Neural progenitor cell (in vitro differentiated cells): ENCODE measurements around the gene HCFC2. TPM values are rescaled to one million over a fixed set of nuclear protein-coding genes. Genes with fewer than 3 reads are reported as not detected.
A peak's percentile ranks its signal among the peaks of the same experiment; 100 is the strongest.

ENCODE experiments used
- DNase-seq: peaks from one replicate; pipeline ENCODE4 v3.0.0-alpha.2; 2016; ENCODE audit warnings: low spot score
- H2AFZ ChIP-seq: fragments of 200-600 bp; sonication (generic); replicated peaks from 2 replicates; pipeline ENCODE4 v1.6.1; 2016; ENCODE audit warnings: antibody characterized with exemption
- H3F3A ChIP-seq: fragments of 200-600 bp; sonication (generic); 2 replicates; pipeline ENCODE4 v1.6.1; 2016; ENCODE audit warnings: antibody characterized with exemption, low read depth
- H3K27ac ChIP-seq: fragments of 200-600 bp; sonication (generic); 2 replicates; pipeline ENCODE4 v1.5.1; 2016; ENCODE audit warnings: mild to moderate bottlenecking
- H3K27me3 ChIP-seq: fragments of 200-600 bp; sonication (generic); 2 replicates; pipeline ENCODE4 v1.6.1; 2016; ENCODE audit warnings: mild to moderate bottlenecking, moderate library complexity
- H3K36me3 ChIP-seq: fragments of 200-600 bp; sonication (generic); 2 replicates; pipeline ENCODE4 v1.5.1; 2016
- H3K4me1 ChIP-seq: fragments of 200-600 bp; sonication (generic); 2 replicates; pipeline ENCODE4 v1.6.1; 2016; ENCODE audit warnings: mixed run types
- H3K4me2 ChIP-seq: fragments of 200-600 bp; sonication (generic); 2 replicates; pipeline ENCODE4 v1.6.1; 2016
- H3K4me3 ChIP-seq: fragments of 200-600 bp; sonication (generic); 2 replicates; pipeline ENCODE4 v1.5.1; 2016
- H3K79me2 ChIP-seq: fragments of 200-600 bp; sonication (generic); 2 replicates; pipeline ENCODE4 v1.6.1; 2016; ENCODE audit warnings: low read depth
- H3K9ac ChIP-seq: fragments of 200-600 bp; sonication (generic); 2 replicates; pipeline ENCODE4 v1.6.1; 2016
- H3K9me3 ChIP-seq: fragments of 200-600 bp; sonication (generic); 2 replicates; pipeline ENCODE4 v1.5.1; 2016; ENCODE audit warnings: low read depth
- H4K20me1 ChIP-seq: fragments of 200-600 bp; sonication (generic); 2 replicates; pipeline ENCODE4 v1.6.1; 2016; ENCODE audit warnings: low read depth
- H3K27ac Mint-ChIP-seq: 3 replicates; pipeline ENCODE4 v1.8.0; 2021; ENCODE audit warnings: mixed read lengths
- H3K27me3 Mint-ChIP-seq: 2 replicates; pipeline ENCODE4 v1.8.0; 2022; ENCODE audit warnings: low read depth, mild to moderate bottlenecking, inconsistent platforms, moderate library complexity, mixed read lengths; ENCODE audit not compliant: insufficient read depth
- H3K36me3 Mint-ChIP-seq: 3 replicates; pipeline ENCODE4 v1.8.0; 2021; ENCODE audit warnings: mixed read lengths
- H3K4me1 Mint-ChIP-seq: 3 replicates; pipeline ENCODE4 v1.8.0; 2021; ENCODE audit warnings: mixed read lengths
- H3K4me3 Mint-ChIP-seq: 3 replicates; pipeline ENCODE4 v1.8.0; 2021; ENCODE audit warnings: mild to moderate bottlenecking, moderate library complexity, mixed read lengths
- H3K9me3 Mint-ChIP-seq: 3 replicates; pipeline ENCODE4 v1.8.0; 2020; ENCODE audit warnings: mixed read lengths
- EZH2 ChIP-seq: fragments of 200-600 bp; sonication (generic); IDR thresholded peaks from 2 replicates; pipeline ENCODE4 v1.6.1; 2017; ENCODE audit warnings: antibody characterized with exemption, mild to moderate bottlenecking, moderate library complexity
- EZH2phosphoT487 ChIP-seq: fragments of 200-600 bp; sonication (generic); IDR thresholded peaks from 2 replicates; pipeline ENCODE4 v1.6.1; 2017; ENCODE audit warnings: antibody characterized with exemption
- total RNA-seq: library from RNA; depleted of rRNA; stranded (reverse); fragments of >200 nt; gene quantifications from 2 replicates; pipeline ENCODE4 v1.2.3, GENCODE V29; 2015; ENCODE audit warnings: low replicate concordance
- TF ChIP-seq, protein P1 (sequence below): fragments of 200-600 bp; sonication (generic); IDR thresholded peaks from 2 replicates; pipeline ENCODE4 v1.5.1; 2017; ENCODE audit warnings: antibody characterized with exemption, mild to moderate bottlenecking

The HCFC2 gene
- total RNA-seq, 1 donor from 2014 or later: 4.6 TPM

DNA sequence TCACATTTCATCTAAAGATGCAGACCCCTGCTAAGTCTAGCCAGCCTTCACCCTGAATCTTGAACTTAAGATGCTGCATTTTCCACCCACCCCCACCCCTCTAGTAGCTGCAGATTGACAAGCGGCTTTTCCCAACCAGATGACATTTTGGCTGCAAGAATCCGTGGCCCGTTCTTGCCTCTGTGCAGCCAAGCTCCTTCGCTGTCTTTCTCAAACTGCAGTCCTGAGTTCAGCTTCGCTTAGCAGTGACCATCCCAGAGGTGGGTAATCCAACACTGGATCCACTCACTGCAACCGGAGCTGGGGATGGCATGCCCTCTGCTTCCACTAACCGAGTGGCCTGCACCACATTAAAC, 74.4 kb downstream of the HCFC2 start:
- Histone ChIP-seq H3K27me3 (peaks cover 18% of the 10 kb centered on the region), H2AFZ (peak overlapping the region; percentile 87), H3K4me2 (peak overlapping the region; percentile 83), H3F3A (peaks cover 19% of the 10 kb centered on the region), H4K20me1 (peaks cover 18% of the 10 kb centered on the region), H3K36me3 (no peaks in the 10 kb centered on the region), H3K79me2 (peaks cover 36% of the 10 kb centered on the region), H3K9me3 (no peaks in the 10 kb centered on the region), H3K9ac (no peak overlapping the region), H3K4me3 (peak overlapping the region; percentile 46), H3K27ac (no peak overlapping the region), H3K4me1 (peaks cover 26% of the 10 kb centered on the region)
- peak overlapping the region; percentile 83 for H3K4me3 Mint-ChIP-seq
- peak; percentile 31 for DNase-seq
- H3K9me3 Mint-ChIP-seq: no peaks in the 10 kb centered on the region
- TF ChIP-seq EZH2 (no peak), EZH2phosphoT487 (no peak)
- TF ChIP-seq, protein P1, sequence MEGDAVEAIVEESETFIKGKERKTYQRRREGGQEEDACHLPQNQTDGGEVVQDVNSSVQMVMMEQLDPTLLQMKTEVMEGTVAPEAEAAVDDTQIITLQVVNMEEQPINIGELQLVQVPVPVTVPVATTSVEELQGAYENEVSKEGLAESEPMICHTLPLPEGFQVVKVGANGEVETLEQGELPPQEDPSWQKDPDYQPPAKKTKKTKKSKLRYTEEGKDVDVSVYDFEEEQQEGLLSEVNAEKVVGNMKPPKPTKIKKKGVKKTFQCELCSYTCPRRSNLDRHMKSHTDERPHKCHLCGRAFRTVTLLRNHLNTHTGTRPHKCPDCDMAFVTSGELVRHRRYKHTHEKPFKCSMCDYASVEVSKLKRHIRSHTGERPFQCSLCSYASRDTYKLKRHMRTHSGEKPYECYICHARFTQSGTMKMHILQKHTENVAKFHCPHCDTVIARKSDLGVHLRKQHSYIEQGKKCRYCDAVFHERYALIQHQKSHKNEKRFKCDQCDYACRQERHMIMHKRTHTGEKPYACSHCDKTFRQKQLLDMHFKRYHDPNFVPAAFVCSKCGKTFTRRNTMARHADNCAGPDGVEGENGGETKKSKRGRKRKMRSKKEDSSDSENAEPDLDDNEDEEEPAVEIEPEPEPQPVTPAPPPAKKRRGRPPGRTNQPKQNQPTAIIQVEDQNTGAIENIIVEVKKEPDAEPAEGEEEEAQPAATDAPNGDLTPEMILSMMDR: no peak
- H3K36me3 Mint-ChIP-seq: no peaks in the 10 kb centered on the region
- peak overlapping the region; percentile 70 for H3K27ac Mint-ChIP-seq
- H3K27me3 Mint-ChIP-seq: no peaks in the 10 kb centered on the region
- peaks cover 22% of the 10 kb centered on the region for H3K4me1 Mint-ChIP-seq

DNA sequence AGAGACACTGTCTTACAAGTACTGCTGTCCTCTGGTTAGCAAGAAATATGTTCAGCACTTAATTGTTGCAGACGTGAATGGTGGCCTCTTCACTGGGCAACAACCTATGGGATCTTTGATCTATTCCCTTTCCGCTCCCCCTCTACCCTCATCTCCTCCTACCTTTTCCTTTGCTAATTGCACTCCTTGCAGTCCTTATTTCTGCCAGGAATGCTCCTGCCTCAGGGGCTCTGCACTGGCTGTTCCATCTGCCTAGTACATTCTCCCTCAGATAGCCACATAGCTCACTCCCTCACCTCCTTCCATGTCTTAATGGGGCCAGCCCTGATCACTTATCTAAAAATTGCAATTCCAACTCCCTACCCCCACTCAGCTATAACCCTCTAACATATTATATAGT, 78.2 kb downstream of the HCFC2 start:
- H3F3A ChIP-seq: peaks cover 12% of the 10 kb centered on the region
- H3K27ac ChIP-seq: no peak overlapping the region
- H3K4me2 ChIP-seq: no peak overlapping the region
- Mint-ChIP-seq H3K4me3 (no peak overlapping the region), H3K9me3 (no peaks in the 10 kb centered on the region), H3K36me3 (no peaks in the 10 kb centered on the region), H3K27me3 (peaks cover 3% of the 10 kb centered on the region), H3K27ac (no peak overlapping the region), H3K4me1 (peaks cover 7% of the 10 kb centered on the region)
- no peaks in the 10 kb centered on the region for H3K9me3 ChIP-seq
- peaks cover 8% of the 10 kb centered on the region for H3K4me1 ChIP-seq
- H3K79me2 ChIP-seq: no peaks in the 10 kb centered on the region
- no peak for DNase-seq
- no peaks in the 10 kb centered on the region for H4K20me1 ChIP-seq
- no peak overlapping the region for H3K9ac ChIP-seq
- H2AFZ ChIP-seq: peak overlapping the region; percentile 29
- H3K4me3 ChIP-seq: no peak overlapping the region
- TF ChIP-seq EZH2phosphoT487: no peak
- TF ChIP-seq, protein P1: no peak
- TF ChIP-seq EZH2: no peak
- H3K27me3 ChIP-seq: peaks cover 18% of the 10 kb centered on the region
- no peaks in the 10 kb centered on the region for H3K36me3 ChIP-seq

DNA sequence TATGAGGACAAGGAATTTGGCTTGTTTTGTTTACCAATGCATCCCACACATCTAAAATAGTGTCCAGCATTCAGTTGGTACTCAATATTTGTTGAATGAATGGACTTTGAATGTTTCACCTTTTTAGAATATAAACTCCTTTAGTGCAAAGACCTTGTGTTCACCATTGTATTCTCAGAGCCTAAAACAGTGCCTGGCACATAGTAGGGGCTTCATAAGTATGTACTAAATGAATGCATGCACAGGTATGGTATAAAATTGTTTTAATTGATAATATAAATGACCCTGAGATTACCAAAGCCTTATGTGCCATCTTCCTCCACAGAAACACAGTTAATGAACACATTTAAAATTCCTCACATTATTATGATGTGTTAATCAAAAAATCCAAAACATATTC, 78.7 kb downstream of the HCFC2 start:
- H3F3A ChIP-seq: peaks cover 12% of the 10 kb centered on the region
- no peak overlapping the region for H3K27ac Mint-ChIP-seq
- H3K9me3 ChIP-seq: no peaks in the 10 kb centered on the region
- TF ChIP-seq EZH2phosphoT487 (no peak), EZH2 (no peak)
- TF ChIP-seq, protein P1: no peak
- H3K9ac ChIP-seq: no peak overlapping the region
- no peaks in the 10 kb centered on the region for H3K36me3 ChIP-seq
- H3K4me1 Mint-ChIP-seq: peaks cover 7% of the 10 kb centered on the region
- H3K9me3 Mint-ChIP-seq: no peaks in the 10 kb centered on the region
- H2AFZ ChIP-seq: no peak overlapping the region
- no peaks in the 10 kb centered on the region for H3K36me3 Mint-ChIP-seq
- peaks cover 3% of the 10 kb centered on the region for H3K27me3 Mint-ChIP-seq
- no peaks in the 10 kb centered on the region for H4K20me1 ChIP-seq
- peaks cover 18% of the 10 kb centered on the region for H3K27me3 ChIP-seq
- peaks cover 8% of the 10 kb centered on the region for H3K4me1 ChIP-seq
- H3K4me2 ChIP-seq: no peak overlapping the region
- H3K4me3 Mint-ChIP-seq: no peak overlapping the region
- H3K27ac ChIP-seq: no peak overlapping the region
- DNase-seq: no peak
- no peak overlapping the region for H3K4me3 ChIP-seq
- no peaks in the 10 kb centered on the region for H3K79me2 ChIP-seq
